ENCODE data around the gene FGFRL1.

FGFRL1 gene

DNA sequence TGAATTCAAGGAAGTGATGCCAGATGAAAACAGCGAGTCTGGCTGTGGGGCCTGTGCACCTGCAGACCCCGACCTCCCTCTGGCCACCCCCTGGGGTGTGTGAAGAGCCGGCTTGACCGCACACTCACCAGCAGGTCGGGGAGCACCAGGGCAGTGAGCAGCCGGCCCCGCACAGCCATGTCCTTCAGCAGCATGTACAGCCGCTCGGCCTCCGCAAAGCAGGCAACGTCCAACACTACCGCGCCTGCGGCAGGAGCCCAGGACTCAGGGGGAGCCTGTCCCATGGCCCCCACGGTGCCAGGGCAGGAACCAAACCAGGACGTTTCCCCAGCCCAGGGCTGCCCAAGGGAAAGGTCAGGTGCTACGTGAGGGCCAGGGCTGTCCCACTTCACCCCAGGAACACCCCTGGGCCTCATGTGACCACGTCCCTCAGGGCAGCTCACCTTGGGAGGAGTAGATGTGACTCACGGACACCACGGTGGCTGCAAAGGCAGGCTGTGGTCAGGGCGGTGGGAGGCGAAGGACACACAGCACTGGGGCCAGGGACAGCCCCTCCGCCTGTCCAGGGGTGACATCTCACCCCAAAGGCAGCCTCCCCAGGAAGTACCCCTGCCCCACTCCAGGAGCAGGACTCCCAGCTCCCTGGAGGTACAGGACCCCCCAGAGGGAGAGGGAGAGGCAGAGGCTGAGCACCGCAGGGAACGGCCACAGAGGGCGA, 46.2 kb upstream of the FGFRL1 start:
- TF ChIP-seq FOXP2 (optimal IDR thresholded peaks at IDR 0.05; ENCODE audit: borderline replicate concordance, extremely low read depth, extremely low read length, insufficient read depth) (no peak), SIN3A (IDR thresholded peaks at IDR 0.05; ENCODE audit: borderline replicate concordance, insufficient read depth, low read length) (no peak)
- TF ChIP-seq, protein P1, sequence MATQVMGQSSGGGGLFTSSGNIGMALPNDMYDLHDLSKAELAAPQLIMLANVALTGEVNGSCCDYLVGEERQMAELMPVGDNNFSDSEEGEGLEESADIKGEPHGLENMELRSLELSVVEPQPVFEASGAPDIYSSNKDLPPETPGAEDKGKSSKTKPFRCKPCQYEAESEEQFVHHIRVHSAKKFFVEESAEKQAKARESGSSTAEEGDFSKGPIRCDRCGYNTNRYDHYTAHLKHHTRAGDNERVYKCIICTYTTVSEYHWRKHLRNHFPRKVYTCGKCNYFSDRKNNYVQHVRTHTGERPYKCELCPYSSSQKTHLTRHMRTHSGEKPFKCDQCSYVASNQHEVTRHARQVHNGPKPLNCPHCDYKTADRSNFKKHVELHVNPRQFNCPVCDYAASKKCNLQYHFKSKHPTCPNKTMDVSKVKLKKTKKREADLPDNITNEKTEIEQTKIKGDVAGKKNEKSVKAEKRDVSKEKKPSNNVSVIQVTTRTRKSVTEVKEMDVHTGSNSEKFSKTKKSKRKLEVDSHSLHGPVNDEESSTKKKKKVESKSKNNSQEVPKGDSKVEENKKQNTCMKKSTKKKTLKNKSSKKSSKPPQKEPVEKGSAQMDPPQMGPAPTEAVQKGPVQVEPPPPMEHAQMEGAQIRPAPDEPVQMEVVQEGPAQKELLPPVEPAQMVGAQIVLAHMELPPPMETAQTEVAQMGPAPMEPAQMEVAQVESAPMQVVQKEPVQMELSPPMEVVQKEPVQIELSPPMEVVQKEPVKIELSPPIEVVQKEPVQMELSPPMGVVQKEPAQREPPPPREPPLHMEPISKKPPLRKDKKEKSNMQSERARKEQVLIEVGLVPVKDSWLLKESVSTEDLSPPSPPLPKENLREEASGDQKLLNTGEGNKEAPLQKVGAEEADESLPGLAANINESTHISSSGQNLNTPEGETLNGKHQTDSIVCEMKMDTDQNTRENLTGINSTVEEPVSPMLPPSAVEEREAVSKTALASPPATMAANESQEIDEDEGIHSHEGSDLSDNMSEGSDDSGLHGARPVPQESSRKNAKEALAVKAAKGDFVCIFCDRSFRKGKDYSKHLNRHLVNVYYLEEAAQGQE (IDR thresholded peaks at IDR 0.05; ENCODE audit: insufficient read depth in 1 of 2, low read depth in 2 of 2, low read length in 2 of 2): no peak

DNA sequence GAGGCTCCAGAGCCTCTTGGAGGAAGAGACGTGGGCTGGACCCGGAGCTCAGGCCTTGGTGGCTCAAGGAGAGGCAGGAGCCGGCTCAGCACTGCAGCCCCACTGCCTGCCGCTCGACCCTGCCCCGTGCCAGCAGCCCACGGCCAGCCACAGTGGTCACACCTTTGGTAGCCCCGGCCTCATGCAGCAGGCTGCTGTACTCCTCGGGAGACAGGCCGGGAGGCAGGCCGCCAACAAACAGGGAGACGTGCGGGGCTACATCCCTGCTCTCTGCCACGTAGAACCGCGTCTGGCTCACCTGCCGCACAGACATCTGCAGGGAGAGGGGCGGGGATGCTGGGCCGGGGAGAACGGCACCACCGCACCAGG, 45.7 kb upstream of the FGFRL1 start:
- TF ChIP-seq FOXP2 (optimal IDR thresholded peaks at IDR 0.05; ENCODE audit: borderline replicate concordance, extremely low read depth, extremely low read length, insufficient read depth) (no peak), TAF1 (IDR thresholded peaks at IDR 0.05; ENCODE audit: borderline replicate concordance, insufficient read depth, low read length) (no peak), POLR2AphosphoS5 (IDR thresholded peaks at IDR 0.05; ENCODE audit: low read depth, low read length) (no peak), SIN3A (IDR thresholded peaks at IDR 0.05; ENCODE audit: borderline replicate concordance, insufficient read depth, low read length) (no peak)
- TF ChIP-seq, protein P1 (IDR thresholded peaks at IDR 0.05; ENCODE audit: insufficient read depth in 1 of 2, low read depth in 2 of 2, low read length in 2 of 2): no peak

DNA sequence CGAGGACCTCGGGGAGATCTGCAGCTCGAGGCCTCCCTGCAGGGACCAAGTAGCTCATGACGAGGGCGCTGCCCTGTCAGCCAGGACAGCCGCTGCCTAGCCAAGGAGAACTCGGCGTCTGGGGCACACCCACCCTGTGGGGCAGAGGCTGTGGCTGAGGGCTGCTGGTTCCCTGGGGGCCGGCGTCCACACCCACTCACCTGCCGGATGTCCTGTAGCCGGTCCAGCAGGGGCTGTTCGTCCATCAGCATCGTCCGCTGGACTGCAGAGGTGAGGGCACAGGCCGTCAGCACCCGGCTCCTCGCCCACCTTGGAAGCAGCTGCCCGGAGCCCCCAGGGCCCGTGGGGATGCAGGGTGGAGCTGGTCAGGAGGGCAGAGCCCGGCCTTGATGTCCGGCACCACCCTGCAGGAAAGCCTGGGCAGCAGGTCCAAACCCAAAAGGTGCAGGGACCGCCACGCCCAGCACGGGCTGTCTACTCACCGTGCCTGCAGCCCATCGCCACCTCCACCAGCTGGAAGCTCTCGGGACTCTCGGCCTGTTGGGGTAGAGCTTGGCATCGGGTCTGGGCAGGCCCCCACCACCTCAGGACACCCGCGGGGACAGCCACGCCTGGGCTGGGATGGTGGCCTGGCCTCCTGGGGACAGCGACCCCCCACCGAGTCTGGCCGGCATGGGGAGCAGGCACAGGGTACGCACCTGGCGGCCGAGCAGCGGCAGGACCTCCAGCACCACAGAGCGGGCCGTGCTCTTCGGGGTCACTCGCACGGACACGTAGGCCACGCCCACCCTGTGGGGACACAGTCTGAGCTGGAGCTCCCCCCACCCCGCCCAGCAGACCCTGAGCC, 44.9 kb upstream of the FGFRL1 start:
- no peak for TF ChIP-seq TAF1 (IDR thresholded peaks at IDR 0.05; ENCODE audit: borderline replicate concordance, insufficient read depth, low read length)
- TF ChIP-seq, protein P1 (IDR thresholded peaks at IDR 0.05; ENCODE audit: insufficient read depth in 1 of 2, low read depth in 2 of 2, low read length in 2 of 2): no peak

DNA sequence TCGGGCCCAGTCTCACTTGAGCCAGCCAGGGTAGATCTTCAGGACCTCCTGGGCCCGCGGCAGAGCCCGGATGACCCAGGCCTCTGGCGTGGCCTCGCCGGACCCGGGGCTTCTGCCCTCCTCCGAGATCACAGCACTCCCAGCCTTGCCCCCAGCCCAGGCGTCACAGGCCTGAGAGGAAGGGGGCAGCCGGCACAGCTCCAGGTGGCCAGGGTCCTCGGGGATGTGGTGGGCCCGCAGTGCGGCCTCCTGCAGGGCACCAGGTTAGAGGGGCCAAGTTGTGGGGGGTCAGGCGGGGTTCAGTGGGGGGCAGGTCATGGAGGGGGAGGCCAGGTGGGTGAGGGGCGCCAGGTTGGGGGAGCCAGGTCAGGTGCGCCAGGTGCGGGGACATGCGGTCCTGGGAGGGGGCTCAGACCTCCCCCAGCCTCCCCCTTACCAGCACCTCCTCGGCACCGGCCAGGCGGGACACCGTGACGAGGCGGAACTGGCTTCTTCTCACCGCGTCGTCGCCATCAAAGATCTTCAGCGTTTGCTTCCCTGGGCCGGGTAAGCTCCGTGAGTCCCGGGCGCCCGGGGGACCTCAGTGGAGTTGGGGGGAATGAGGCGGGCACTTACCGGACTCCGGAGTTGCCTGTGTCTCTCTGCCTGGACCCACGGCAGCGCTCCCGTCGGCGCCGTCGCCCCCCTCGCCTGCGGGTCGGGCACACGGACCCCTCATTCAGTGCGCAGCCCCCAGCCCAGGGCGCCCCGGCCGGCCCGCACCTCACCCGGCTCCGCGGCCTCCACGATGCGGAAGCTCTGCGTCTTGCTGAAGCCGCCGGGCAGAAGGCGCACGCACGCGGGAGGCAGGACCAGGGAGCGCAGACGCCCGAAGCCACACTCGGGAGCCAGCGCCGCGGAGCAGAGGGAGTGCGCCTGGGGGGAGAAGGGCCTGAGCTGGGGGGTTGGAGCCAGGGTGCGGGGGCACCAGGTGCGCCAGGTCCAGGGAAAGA, 44.0 kb upstream of the FGFRL1 start:
- no peak for TF ChIP-seq TAF1 (IDR thresholded peaks at IDR 0.05; ENCODE audit: borderline replicate concordance, insufficient read depth, low read length)
- TF ChIP-seq, protein P1 (IDR thresholded peaks at IDR 0.05; ENCODE audit: insufficient read depth in 1 of 2, low read depth in 2 of 2, low read length in 2 of 2): no peak
- no peak for TF ChIP-seq SIN3A (IDR thresholded peaks at IDR 0.05; ENCODE audit: borderline replicate concordance, insufficient read depth, low read length)
- no peak for TF ChIP-seq FOXP2 (optimal IDR thresholded peaks at IDR 0.05; ENCODE audit: borderline replicate concordance, extremely low read depth, extremely low read length, insufficient read depth)
